Measurements from ENCODE around the gene TFR2.

The TFR2 gene

DNA sequence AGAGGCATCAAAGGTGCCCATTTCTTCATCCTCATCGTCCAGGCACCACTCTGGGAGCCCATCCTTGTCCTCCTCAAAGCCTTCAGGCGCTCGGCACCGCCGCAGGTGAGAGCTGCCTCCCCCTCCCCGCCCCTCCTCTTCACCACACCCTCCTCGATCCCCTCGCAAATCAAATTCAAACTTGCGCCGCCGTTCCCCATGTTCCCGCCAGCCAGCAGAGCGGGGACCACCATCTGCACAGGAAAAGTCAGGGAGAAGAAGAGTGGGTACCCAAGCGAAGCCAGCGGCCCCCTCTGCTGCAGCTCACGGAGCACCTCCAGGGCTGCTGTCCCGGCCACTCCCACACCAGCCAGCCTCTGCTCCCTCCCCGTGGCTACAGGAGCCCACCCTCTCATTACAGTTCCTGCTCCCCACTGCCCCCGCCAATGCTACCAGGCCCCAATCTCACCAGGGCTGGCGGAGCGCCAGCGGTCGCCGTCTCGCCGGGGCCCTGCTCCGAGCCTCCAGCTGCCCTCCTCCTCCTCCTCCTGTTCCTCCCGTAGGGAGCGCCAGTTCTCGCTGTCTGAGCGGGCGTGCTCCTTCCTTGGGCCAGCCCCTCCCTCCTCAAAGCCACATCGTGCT is 45.0 kb upstream of the TFR2 start:
- Histone ChIP-seq H3K4me3 (ENCODE audit: insufficient read length, low read depth) (no peak overlapping the region), H3K36me3 (ENCODE audit: insufficient read depth, insufficient read length, low read length) (peaks cover 84% of the 10 kb centered on the region), H3K4me1 (ENCODE audit: insufficient read depth, insufficient read length) (peaks cover 14% of the 10 kb centered on the region), H3K9me3 (ENCODE audit: insufficient read depth, low read length) (peaks cover 10% of the 10 kb centered on the region; the same call in 1 of the 2 replicates), H3K9ac (ENCODE audit: insufficient read length, low read depth) (no peak overlapping the region), H3K27me3 (ENCODE audit: insufficient read depth, insufficient read length) (no peaks in the 10 kb centered on the region)
- no peak for DNase-seq (ENCODE audit: low read depth, low spot score)
- TF ChIP-seq YY1 (IDR thresholded peaks at IDR 0.05; ENCODE audit: insufficient read depth, insufficient read length), result no peak
- no peak for TF ChIP-seq SUZ12 (IDR thresholded peaks at IDR 0.05; ENCODE audit: extremely low read depth, insufficient read depth, insufficient read length)
- no peak for TF ChIP-seq ZNF274 (IDR thresholded peaks at IDR 0.05; ENCODE audit: low read depth, low read length)

DNA sequence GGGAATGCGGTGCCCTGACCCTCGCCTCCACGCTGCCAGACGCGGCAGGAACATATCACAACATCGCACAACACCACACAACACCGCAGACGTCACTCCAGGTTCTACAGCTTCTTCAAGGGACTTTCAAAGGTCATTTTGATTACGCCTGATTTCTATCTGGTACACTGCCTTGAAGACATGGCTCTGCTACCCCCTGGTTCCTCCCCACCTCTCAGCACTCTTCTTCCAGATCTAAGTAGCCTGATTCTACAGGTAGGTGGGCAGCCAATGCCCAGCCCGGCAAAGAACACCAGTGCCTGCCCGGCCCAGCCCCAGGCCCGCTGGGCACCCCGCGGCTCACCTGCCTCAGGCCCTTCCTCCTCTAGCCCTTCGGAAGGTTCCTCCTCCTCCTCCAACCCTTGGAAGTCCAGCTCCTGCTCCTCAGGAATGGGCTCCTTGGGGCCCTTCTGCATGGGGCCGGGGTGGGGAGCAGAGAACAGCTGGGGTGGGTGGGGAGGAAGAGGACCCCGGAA is 44.3 kb upstream of the TFR2 start:
- Histone ChIP-seq H3K36me3 (ENCODE audit: insufficient read depth, insufficient read length, low read length) (peaks cover 85% of the 10 kb centered on the region), H3K9me3 (ENCODE audit: insufficient read depth, low read length) (peaks cover 10% of the 10 kb centered on the region; the same call in 1 of the 2 replicates), H3K4me1 (ENCODE audit: insufficient read depth, insufficient read length) (peaks cover 14% of the 10 kb centered on the region), H3K9ac (ENCODE audit: insufficient read length, low read depth) (no peak overlapping the region), H3K4me3 (ENCODE audit: insufficient read length, low read depth) (no peak overlapping the region), H3K27me3 (ENCODE audit: insufficient read depth, insufficient read length) (no peaks in the 10 kb centered on the region)
- no peak for TF ChIP-seq YY1 (IDR thresholded peaks at IDR 0.05; ENCODE audit: insufficient read depth, insufficient read length)
- no peak for TF ChIP-seq ZNF274 (IDR thresholded peaks at IDR 0.05; ENCODE audit: low read depth, low read length)
- no peak for DNase-seq (ENCODE audit: low read depth, low spot score)

DNA sequence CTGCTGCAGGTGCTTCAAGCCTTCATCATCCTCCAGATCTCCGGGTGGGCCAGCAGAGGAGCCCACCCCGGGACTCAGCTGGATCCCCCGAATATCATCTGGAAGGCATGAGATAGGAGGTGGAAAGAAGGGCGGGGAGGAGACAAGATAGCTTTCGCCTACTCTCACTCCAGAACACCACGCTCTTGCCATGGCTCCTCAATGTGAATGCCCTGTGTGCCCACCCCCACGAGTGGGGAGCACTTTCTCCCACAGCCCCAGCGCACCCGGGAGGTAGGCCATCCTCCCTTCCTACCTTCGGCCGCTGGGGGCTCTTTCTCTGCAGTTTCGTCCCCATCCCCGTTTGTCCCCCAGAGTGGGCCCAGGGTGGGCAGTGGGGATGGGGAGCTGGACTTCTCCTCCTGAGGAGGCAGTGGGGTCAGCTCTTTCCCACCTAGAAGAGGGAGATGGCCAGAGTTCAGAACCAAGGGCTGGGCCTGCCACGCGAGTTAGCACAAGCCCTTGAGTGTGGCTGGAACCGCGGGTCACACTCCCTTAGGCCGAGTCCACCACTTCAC is 43.8 kb upstream of the TFR2 start:
- Histone ChIP-seq H3K27me3 (ENCODE audit: insufficient read depth, insufficient read length) (no peaks in the 10 kb centered on the region), H3K9me3 (ENCODE audit: insufficient read depth, low read length) (peaks cover 8% of the 10 kb centered on the region; the same call in 1 of the 2 replicates), H3K36me3 (ENCODE audit: insufficient read depth, insufficient read length, low read length) (peaks cover 89% of the 10 kb centered on the region), H3K4me1 (ENCODE audit: insufficient read depth, insufficient read length) (peaks cover 18% of the 10 kb centered on the region), H3K9ac (ENCODE audit: insufficient read length, low read depth) (no peak overlapping the region), H3K4me3 (ENCODE audit: insufficient read length, low read depth) (no peak overlapping the region)
- DNase-seq (ENCODE audit: low read depth, low spot score), result no peak
- no peak for TF ChIP-seq ZNF274 (IDR thresholded peaks at IDR 0.05; ENCODE audit: low read depth, low read length)

DNA sequence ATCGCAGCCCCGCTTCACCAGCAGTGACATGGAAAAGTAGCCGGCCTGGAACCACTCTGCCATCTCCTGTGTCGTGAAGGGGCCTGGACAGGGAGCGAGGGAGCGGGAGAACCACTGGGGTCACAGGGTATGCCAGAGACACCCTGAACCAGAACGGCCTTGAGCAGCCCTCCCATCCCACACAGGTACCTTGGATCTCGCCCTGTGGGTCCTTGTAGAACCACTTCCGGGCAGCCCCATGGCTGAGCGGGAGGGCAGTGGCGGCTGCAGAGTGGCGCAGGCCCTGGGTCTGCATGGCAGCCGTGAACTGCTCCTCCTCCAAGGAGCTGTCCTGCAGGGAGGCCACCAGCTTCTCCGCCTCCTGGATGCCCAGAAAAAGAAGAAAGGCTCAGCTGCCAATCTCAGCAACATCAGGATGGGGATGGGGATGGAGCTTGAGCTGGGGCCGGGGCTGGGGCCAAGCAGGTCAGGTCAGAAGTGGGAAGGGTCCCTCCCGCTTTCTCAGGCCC is 43.2 kb upstream of the TFR2 start:
- TF ChIP-seq ZNF274 (IDR thresholded peaks at IDR 0.05; ENCODE audit: low read depth, low read length) (no peak), SUZ12 (IDR thresholded peaks at IDR 0.05; ENCODE audit: extremely low read depth, insufficient read depth, insufficient read length) (no peak), YY1 (IDR thresholded peaks at IDR 0.05; ENCODE audit: insufficient read depth, insufficient read length) (no peak)
- Histone ChIP-seq H3K27me3 (ENCODE audit: insufficient read depth, insufficient read length) (no peaks in the 10 kb centered on the region), H3K4me1 (ENCODE audit: insufficient read depth, insufficient read length) (peaks cover 15% of the 10 kb centered on the region), H3K4me3 (ENCODE audit: insufficient read length, low read depth) (no peak overlapping the region), H3K9ac (ENCODE audit: insufficient read length, low read depth) (no peak overlapping the region), H3K36me3 (ENCODE audit: insufficient read depth, insufficient read length, low read length) (peaks cover 87% of the 10 kb centered on the region), H3K9me3 (ENCODE audit: insufficient read depth, low read length) (peaks cover 3% of the 10 kb centered on the region; the same call in 1 of the 2 replicates)
- DNase-seq (ENCODE audit: low read depth, low spot score), result no peak

- no peak for TF ChIP-seq YY1 (IDR thresholded peaks at IDR 0.05; ENCODE audit: insufficient read depth, insufficient read length)
- TF ChIP-seq SUZ12 (IDR thresholded peaks at IDR 0.05; ENCODE audit: extremely low read depth, insufficient read depth, insufficient read length), result no peak
- no peak for TF ChIP-seq ZNF274 (IDR thresholded peaks at IDR 0.05; ENCODE audit: low read depth, low read length)
- Histone ChIP-seq H3K27me3 (ENCODE audit: insufficient read depth, insufficient read length) (no peaks in the 10 kb centered on the region), H3K9ac (ENCODE audit: insufficient read length, low read depth) (no peak overlapping the region), H3K4me3 (ENCODE audit: insufficient read length, low read depth) (no peak overlapping the region), H3K4me1 (ENCODE audit: insufficient read depth, insufficient read length) (peaks cover 15% of the 10 kb centered on the region), H3K9me3 (ENCODE audit: insufficient read depth, low read length) (no peaks in the 10 kb centered on the region), H3K36me3 (ENCODE audit: insufficient read depth, insufficient read length, low read length) (peaks cover 85% of the 10 kb centered on the region)
- DNase-seq (ENCODE audit: low read depth, low spot score), result no peak
Measured at GRCh38 chr7:100683659-100684533, 42.5 kb upstream of the TFR2 start.

- H3K9me3 ChIP-seq (ENCODE audit: insufficient read depth, low read length), result no peaks in the 10 kb centered on the region
- peaks cover 85% of the 10 kb centered on the region for H3K36me3 ChIP-seq (ENCODE audit: insufficient read depth, insufficient read length, low read length)
- peaks cover 16% of the 10 kb centered on the region for H3K4me1 ChIP-seq (ENCODE audit: insufficient read depth, insufficient read length)
- H3K9ac ChIP-seq (ENCODE audit: insufficient read length, low read depth), result no peak overlapping the region
- DNase-seq (ENCODE audit: low read depth, low spot score), result no peak
- TF ChIP-seq ZNF274 (IDR thresholded peaks at IDR 0.05; ENCODE audit: low read depth, low read length) (no peak), YY1 (IDR thresholded peaks at IDR 0.05; ENCODE audit: insufficient read depth, insufficient read length) (no peak)
- H3K4me3 ChIP-seq (ENCODE audit: insufficient read length, low read depth), result no peak overlapping the region
- no peaks in the 10 kb centered on the region for H3K27me3 ChIP-seq (ENCODE audit: insufficient read depth, insufficient read length)
Measured at GRCh38 chr7:100682991-100683658, 41.8 kb upstream of the TFR2 start.
